A172 (cell line): ENCODE measurements around the gene SUSD6. TPM values are rescaled to one million over a fixed set of nuclear protein-coding genes. Genes with fewer than 3 reads are reported as not detected.
"Not testable (repeated sequence)": the region's sequence is repeated elsewhere in the genome, so short reads cannot be mapped to it uniquely, and the experiment has no call there.

Experiments used
- DNase-seq: peaks from one replicate; pipeline ENCODE4 v3.0.0-alpha.2; 2015; ENCODE audit warnings: low spot score
- total RNA-seq: library from RNA; depleted of rRNA; stranded (reverse); fragments of >200 nt; shearing (Covaris generic); gene quantifications from 2 replicates; pipeline ENCODE4 v1.2.3, GENCODE V29; 2014

The SUSD6 gene
- total RNA-seq, 1 experiment from 2014 or later = 2.4 TPM

GRCh38 chr14:69694730-69695281 lies 83.4 kb downstream of the SUSD6 start:
- no peak for DNase-seq

- DNase-seq = no peak
Observed at GRCh38 chr14:69695322-69696203, 84.2 kb downstream of the SUSD6 start.

GRCh38 chr14:69696204-69696527 lies 84.8 kb downstream of the SUSD6 start:
- no peak for DNase-seq

- DNase-seq = no peak
Observed at GRCh38 chr14:69696633-69697557, 85.5 kb downstream of the SUSD6 start.

- no peak for DNase-seq
Observed at GRCh38 chr14:69698572-69698971, 87.2 kb downstream of the SUSD6 start.

GRCh38 chr14:69699243-69699642 lies 87.8 kb downstream of the SUSD6 start:
- DNase-seq = not testable (repeated sequence)

DNA sequence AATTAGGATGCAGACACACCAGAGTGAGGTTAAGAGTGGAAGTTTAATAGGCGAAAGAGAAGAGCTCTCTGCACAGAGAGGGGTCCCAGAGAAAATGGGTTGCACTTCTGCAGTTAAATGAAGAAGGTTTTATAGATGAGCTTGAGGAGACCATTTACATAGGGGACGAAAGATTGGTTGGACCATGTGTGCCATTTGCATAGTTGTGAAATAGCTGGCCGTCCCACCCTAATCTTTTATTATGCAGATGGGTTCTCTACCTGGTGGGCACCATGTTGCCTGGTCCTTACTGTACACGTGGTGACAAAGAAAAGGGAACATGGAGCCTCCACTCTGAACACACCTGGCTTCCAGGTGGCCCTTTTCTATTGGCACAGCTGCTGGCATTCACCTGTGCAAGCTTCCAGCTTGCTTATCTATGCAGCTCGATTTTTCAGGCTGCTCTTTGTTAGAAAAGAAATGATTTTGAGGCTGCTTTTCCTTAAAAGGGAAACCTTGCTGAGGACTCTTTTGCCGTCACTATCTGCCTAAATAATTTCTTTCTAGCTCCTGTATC lies 88.4 kb downstream of the SUSD6 start:
- DNase-seq = no peak

DNA sequence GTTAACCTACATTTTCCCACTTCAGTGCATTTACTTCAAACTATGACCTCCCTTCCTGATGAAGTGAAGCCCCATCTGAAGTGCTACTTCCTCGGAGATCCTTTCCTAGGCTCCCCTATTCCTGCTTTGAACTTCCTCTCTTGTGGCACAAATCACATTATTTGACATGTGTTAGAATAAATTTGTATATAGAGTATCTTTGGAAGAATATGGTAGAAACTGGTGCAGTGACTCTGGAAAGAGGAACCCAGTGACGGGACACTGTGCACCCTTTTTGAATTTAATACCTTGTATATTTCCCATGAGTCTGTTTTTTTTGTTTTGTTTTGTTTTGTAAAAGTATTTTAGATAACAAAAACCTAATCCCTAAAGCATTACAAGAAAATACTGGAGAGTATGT lies 89.2 kb downstream of the SUSD6 start:
- DNase-seq = no peak

GRCh38 chr14:69701291-69701690 lies 89.9 kb downstream of the SUSD6 start:
- no peak for DNase-seq

- DNase-seq = no peak
Observed at GRCh38 chr14:69701857-69702256, 90.5 kb downstream of the SUSD6 start.

GRCh38 chr14:69703047-69704039 lies 91.9 kb downstream of the SUSD6 start:
- no peak for DNase-seq

- DNase-seq = no peak
Observed at GRCh38 chr14:69704319-69704718, 92.9 kb downstream of the SUSD6 start.

GRCh38 chr14:69705706-69706105 lies 94.3 kb downstream of the SUSD6 start:
- no peak for DNase-seq

GRCh38 chr14:69708049-69708448 lies 96.7 kb downstream of the SUSD6 start:
- no peak for DNase-seq

DNA sequence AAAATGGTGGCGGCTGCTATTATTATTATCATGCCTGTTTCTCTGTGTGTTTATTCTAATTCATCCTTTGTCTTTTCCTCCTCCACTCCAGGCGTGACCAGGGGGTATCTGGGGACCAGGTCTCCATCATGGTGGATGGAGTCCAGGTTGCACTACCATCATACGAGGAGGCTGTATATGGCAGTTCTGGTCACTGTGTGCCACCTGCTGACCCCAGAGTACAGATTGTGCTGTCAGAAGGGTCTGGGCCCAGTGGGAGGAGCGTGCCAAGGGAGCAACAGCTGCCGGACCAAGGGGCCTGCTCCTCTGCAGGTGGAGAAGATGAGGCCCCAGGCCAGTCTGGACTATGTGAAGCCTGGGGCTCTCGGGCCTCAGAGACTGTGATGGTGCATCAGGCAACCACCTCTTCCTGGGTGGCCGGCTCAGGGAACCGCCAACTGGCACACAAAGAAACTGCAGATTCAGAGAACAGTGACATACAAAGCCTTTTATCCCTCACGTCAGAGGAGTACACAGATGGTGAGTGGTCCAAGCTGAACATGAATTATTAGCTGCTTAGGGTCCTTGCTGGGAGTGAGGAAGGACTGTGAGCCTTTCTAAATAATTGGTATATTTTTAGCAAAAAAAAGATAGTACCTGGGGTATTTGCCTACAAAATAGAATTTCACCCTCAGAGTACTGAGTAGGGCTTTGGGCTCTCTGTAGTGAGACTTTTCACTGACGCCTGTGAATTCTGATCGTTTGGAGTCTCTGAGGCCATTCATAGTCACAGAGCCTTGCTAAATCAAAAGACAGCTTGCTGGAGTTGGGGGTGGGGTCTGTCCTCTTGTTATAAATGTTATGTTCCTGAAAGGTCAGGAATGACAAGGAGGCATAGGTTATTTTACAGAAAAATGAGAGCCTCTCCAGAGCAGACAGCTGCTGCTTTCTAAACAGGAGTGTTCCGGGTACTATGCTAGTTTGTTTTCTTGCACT lies 97.5 kb downstream of the SUSD6 start:
- DNase-seq = peak; percentile 4

GRCh38 chr14:69710378-69710777 lies 99.0 kb downstream of the SUSD6 start:
- no peak for DNase-seq

DNA sequence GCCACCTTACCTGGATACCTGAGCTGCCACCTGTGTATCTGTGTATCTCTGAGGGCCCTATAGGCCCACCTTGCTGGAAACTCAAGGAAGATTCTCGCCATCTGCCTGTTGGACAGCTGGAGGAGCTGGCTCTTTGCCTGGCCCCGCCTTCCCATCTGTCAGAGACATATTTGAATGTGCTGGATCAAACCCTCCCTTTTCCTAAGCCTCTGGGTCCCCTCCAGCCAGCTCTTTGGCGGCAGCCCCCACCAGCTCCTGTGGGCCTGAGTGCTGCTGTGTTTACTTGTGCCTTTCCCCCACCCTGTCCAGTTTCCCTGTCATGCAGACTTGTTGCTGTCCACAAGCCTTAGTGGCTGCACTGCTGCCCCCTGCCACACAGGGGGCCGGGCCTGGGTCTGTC lies 99.7 kb downstream of the SUSD6 start:
- DNase-seq = no peak

GRCh38 chr14:69711477-69711876 lies 100.1 kb downstream of the SUSD6 start:
- no peak for DNase-seq

- DNase-seq = no peak
Observed at GRCh38 chr14:69711881-69712560, 100.6 kb downstream of the SUSD6 start.
